Measurements from ENCODE around the gene CDH13. TPM values are rescaled to one million over a fixed set of nuclear protein-coding genes. Genes with fewer than 3 reads are reported as not detected.

Gene CDH13
- total RNA-seq, 1 donor from 2014 or later, result not detected

DNA sequence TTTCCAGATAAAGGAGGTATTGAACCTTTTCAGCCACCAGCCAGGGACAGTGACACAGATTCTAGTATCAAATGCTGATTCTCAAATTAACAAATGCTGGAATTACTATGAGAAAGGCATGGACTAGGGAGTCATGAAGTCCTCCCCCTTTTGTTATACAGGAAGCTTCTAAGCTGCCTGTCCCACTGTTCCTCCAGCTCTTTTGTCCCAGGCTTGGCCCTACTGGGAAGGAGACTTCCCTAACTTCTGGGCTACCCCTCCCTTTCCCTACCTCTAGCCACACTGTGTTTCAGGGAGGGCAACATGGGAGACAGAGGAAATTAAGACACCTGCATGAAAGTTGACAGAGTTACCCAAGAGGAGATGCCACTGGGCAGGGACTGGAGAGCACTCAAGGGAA lies 192.5 kb downstream of the CDH13 start:
- no peak overlapping the region for H3K4me3 Mint-ChIP-seq

GRCh38 chr16:82820855-82821254 lies 194.1 kb downstream of the CDH13 start:
- Mint-ChIP-seq H3K27ac (no peak overlapping the region), H3K27me3 (no peaks in the 10 kb centered on the region), H3K4me3 (no peak overlapping the region), H3K36me3 (ENCODE audit: low read depth) (no peaks in the 10 kb centered on the region), H3K4me1 (no peaks in the 10 kb centered on the region), H3K9me3 (peaks cover 6% of the 10 kb centered on the region)
- TF ChIP-seq CTCF (IDR thresholded peaks at IDR 0.05), result no peak
- DNase-seq (no peak), ATAC-seq (ENCODE audit: low read depth) (no peak)
- POLR2A ChIA-PET, result no interaction called here
- CTCF ChIA-PET, result no interaction called here
- intact Hi-C loops (cut with micrococcal nuclease), result no loop called here

More for the DNA sequence above, 192.5 kb downstream of the CDH13 start:
- no peak overlapping the region for H3K27ac Mint-ChIP-seq
- ATAC-seq (ENCODE audit: low read depth) (no peak), DNase-seq (no peak)
- H3K27me3 Mint-ChIP-seq, result no peaks in the 10 kb centered on the region
- POLR2A ChIA-PET, result no interaction called here
- CTCF ChIA-PET, result no interaction called here
- intact Hi-C loops (cut with micrococcal nuclease), result no loop called here
- H3K9me3 Mint-ChIP-seq, result peaks cover under 1% of the 10 kb centered on the region
- no peak for TF ChIP-seq CTCF (IDR thresholded peaks at IDR 0.05)
- no peaks in the 10 kb centered on the region for H3K36me3 Mint-ChIP-seq (ENCODE audit: low read depth)
- no peaks in the 10 kb centered on the region for H3K4me1 Mint-ChIP-seq

- Mint-ChIP-seq H3K4me3 (no peak overlapping the region), H3K27me3 (no peaks in the 10 kb centered on the region), H3K9me3 (peaks cover 6% of the 10 kb centered on the region), H3K36me3 (ENCODE audit: low read depth) (no peaks in the 10 kb centered on the region), H3K4me1 (no peaks in the 10 kb centered on the region), H3K27ac (no peak overlapping the region)
- ChIA-PET POLR2A (no interaction called here), CTCF (no interaction called here)
- intact Hi-C loops (cut with micrococcal nuclease), result no loop called here
- ATAC-seq (ENCODE audit: low read depth), result no peak
- no peak for DNase-seq
- TF ChIP-seq CTCF (IDR thresholded peaks at IDR 0.05), result no peak
These were observed 197.6 kb downstream of the CDH13 start for GRCh38 chr16:82824408-82824807.

GRCh38 chr16:82829301-82829700 lies 202.5 kb downstream of the CDH13 start:
- intact Hi-C loops (cut with micrococcal nuclease), result no loop called here
- H3K4me3 Mint-ChIP-seq, result no peak overlapping the region
- no peak overlapping the region for H3K27ac Mint-ChIP-seq
- TF ChIP-seq CTCF (IDR thresholded peaks at IDR 0.05), result no peak
- ATAC-seq (ENCODE audit: low read depth) (no peak), DNase-seq (no peak)
- H3K27me3 Mint-ChIP-seq, result no peaks in the 10 kb centered on the region
- no peaks in the 10 kb centered on the region for H3K4me1 Mint-ChIP-seq
- peaks cover 6% of the 10 kb centered on the region for H3K9me3 Mint-ChIP-seq
- H3K36me3 Mint-ChIP-seq (ENCODE audit: low read depth), result no peaks in the 10 kb centered on the region
- CTCF ChIA-PET, result no interaction called here
- POLR2A ChIA-PET, result no interaction called here

DNA sequence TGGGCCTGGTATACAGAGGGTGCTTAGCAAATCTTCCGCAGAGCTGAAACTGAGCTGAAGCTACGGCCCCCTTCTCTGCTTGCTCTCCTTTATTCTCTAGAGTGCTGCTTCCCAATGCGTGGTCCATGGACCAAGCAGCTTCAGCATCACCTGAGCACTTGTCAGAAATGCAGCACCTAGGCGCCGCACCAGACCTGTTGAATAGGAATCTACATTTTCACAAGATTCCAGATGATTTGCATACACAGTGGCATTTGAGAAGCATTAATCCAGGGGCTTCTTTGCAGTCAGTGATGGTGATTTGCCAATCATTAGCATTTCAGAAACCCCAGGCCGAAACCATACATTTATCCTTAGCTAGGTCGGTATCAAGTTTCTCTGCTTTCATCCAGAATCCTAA lies 204.2 kb downstream of the CDH13 start:
- Mint-ChIP-seq H3K4me1 (no peaks in the 10 kb centered on the region), H3K27ac (no peak overlapping the region), H3K4me3 (no peak overlapping the region), H3K27me3 (no peaks in the 10 kb centered on the region), H3K9me3 (no peaks in the 10 kb centered on the region), H3K36me3 (ENCODE audit: low read depth) (no peaks in the 10 kb centered on the region)
- POLR2A ChIA-PET, result no interaction called here
- CTCF ChIA-PET, result no interaction called here
- ATAC-seq (ENCODE audit: low read depth), result no peak
- intact Hi-C loops (cut with micrococcal nuclease), result no loop called here
- no peak for TF ChIP-seq CTCF (IDR thresholded peaks at IDR 0.05)
- DNase-seq, result no peak

All from activated B cell treated with CpG ODN at 0.5 μM for 24 hours (primary cell).